SU-DHL-6 (cell line): ENCODE results near the gene C12orf57.

Source experiments
- H2AFZ ChIP-seq: fragments of 200-600 bp; sonication (generic); 2 replicates; pipeline ENCODE4 v1.6.1; 2014; ENCODE audit warnings: low read depth, mild to moderate bottlenecking, moderate library complexity, mixed read lengths, antibody characterized with exemption, low read length; ENCODE audit not compliant: severe bottlenecking
- H3F3A ChIP-seq: fragments of 200-600 bp; shearing (Covaris generic); 2 replicates; pipeline ENCODE4 v1.6.0; 2016; ENCODE audit warnings: antibody characterized with exemption, mild to moderate bottlenecking; ENCODE audit not compliant: insufficient read depth
- H3K27ac ChIP-seq: fragments of 200-600 bp; sonication (generic); 2 replicates; pipeline ENCODE4 v1.5.1; 2016; ENCODE audit warnings: low read depth, mild to moderate bottlenecking, low read length, moderate library complexity, mixed read lengths
- H3K27me3 ChIP-seq: fragments of 200-600 bp; sonication (generic), shearing (Covaris generic); 2 replicates; pipeline ENCODE4 v1.6.0; 2014; ENCODE audit warnings: mild to moderate bottlenecking, low read length
- H3K36me3 ChIP-seq: fragments of 200-600 bp; sonication (generic); 2 replicates; pipeline ENCODE4 v1.6.1; 2014; ENCODE audit warnings: mild to moderate bottlenecking, low read length, mixed read lengths
- H3K4me2 ChIP-seq: fragments of 300-600, 200-600 bp; shearing (Covaris generic), sonication (generic); 2 replicates; pipeline ENCODE4 v1.6.0; 2014; ENCODE audit warnings: low read length, low read depth, mild to moderate bottlenecking; ENCODE audit not compliant: poor library complexity, severe bottlenecking
- H3K4me3 ChIP-seq: fragments of 200-600 bp; sonication (generic); 2 replicates; pipeline ENCODE4 v1.5.1; 2014; ENCODE audit warnings: antibody characterized with exemption, low read length, mild to moderate bottlenecking, mixed read lengths; ENCODE audit not compliant: insufficient read depth, poor library complexity, severe bottlenecking
- H3K79me2 ChIP-seq: fragments of 200-600 bp; sonication (generic); 2 replicates; pipeline ENCODE4 v1.6.1; 2014; ENCODE audit warnings: mild to moderate bottlenecking, low read length, moderate library complexity; ENCODE audit not compliant: insufficient read depth
- H3K9ac ChIP-seq: fragments of 200-600 bp; sonication (generic); 2 replicates; pipeline ENCODE4 v1.7.0; 2014; ENCODE audit warnings: mild to moderate bottlenecking, low read length
- H3K9me2 ChIP-seq: fragments of 200-600 bp; sonication (generic); replicated peaks from 2 replicates; pipeline ENCODE4 v1.6.1; 2014; ENCODE audit warnings: low read length; ENCODE audit not compliant: insufficient read depth
- H3K9me3 ChIP-seq: fragments of 200-600 bp; sonication (generic); 2 replicates; pipeline ENCODE4 v1.6.1; 2014; ENCODE audit warnings: low read length, mixed read lengths; ENCODE audit not compliant: insufficient read depth
- H4K20me1 ChIP-seq: fragments of 200-600 bp; sonication (generic); 2 replicates; pipeline ENCODE4 v1.6.1; 2014; ENCODE audit warnings: low read depth, mild to moderate bottlenecking, antibody characterized with exemption, low read length, moderate library complexity, mixed read lengths
- EZH2phosphoT487 ChIP-seq: fragments of 200-600 bp; sonication (generic), shearing (Covaris generic); conservative IDR thresholded peaks from 2 replicates; pipeline ENCODE4 v1.6.1; 2018; ENCODE audit warnings: mild to moderate bottlenecking, antibody characterized with exemption, low read length, moderate library complexity, mixed read lengths
- TF ChIP-seq, protein P1 (sequence below): fragments of 200-600 bp; sonication (generic); IDR thresholded peaks from one replicate; pipeline ENCODE4 v1.5.1; 2017; ENCODE audit warnings: antibody characterized with exemption, mild to moderate bottlenecking, low read length, moderate library complexity; ENCODE audit not compliant: insufficient read depth, poor library complexity, severe bottlenecking

Gene C12orf57

DNA sequence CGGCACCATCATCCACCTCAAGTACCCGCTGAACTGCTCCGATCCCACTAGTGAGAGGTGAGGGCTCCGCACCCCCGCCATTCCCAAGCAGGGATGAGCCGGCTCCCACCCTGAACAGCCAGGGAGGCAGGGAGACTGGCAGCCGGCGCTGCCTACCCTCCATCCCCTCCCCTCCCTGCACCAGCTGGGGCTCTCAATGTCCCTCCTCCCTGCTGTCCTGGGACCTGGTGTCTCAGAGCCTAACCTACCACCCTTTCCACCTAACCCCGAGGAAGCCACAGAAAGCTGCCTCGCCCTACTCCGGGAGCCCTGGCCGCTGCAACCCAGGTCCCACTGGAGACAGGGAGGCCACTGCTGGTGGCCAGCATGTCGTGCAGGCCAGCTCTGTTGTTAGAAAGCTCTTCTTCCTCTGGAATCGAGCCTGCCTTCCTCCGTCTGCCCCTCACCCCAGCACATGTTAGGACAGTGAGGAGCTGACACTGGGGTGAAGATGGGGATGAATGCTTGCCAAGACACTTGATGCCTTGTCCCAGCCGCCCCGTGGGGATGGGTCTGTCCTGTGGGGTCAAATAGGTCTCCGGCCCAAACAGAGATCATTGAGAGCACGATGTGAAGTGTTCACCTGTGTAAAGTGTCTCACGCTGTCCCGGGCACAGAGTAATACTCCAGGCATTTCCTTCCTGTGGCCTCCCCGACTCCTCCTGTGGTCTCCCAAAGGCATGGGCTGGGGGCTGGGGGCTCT is 8.5 kb downstream of the C12orf57 start:
- no peak overlapping the region for H3K27ac ChIP-seq

DNA sequence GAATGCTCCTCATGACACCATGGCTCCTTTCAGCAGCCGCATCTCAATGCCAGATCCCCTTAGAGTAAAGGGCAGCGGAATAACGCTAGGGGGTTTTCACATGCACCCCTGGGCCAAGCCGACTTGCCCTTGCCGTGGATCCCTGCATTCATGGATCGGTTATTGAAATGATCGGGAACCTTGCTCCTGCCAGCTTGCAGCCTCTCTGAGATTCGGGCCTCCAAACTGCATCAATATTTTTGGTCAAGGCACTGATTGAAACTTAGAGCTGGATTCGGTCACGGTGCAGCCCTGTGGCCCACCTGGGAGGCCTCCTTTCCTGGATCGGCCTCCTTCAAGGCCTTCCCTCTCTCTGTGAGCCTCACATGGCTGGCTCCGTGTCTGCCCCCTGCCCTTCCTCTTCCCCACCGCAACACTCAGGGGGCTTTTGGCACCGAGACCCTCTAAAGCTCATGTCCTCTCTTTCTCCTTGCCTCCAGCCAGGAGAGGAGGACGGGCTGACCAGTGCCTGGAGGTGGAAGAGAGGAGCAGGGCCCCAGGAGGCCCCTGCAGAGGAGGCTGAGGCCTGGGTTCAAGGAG is 9.1 kb downstream of the C12orf57 start:
- Histone ChIP-seq H3K9me3 (no peaks in the 10 kb centered on the region), H4K20me1 (no peaks in the 10 kb centered on the region), H3K9me2 (no peaks in the 10 kb centered on the region), H3K9ac (peak overlapping the region; percentile 55), H3K79me2 (no peaks in the 10 kb centered on the region), H3F3A (no peaks in the 10 kb centered on the region), H3K4me3 (peak overlapping the region; percentile 35), H3K4me2 (peak overlapping the region; percentile 61), H3K27ac (no peak overlapping the region), H2AFZ (no peak overlapping the region), H3K36me3 (no peaks in the 10 kb centered on the region), H3K27me3 (no peaks in the 10 kb centered on the region)
- TF ChIP-seq, protein P1, sequence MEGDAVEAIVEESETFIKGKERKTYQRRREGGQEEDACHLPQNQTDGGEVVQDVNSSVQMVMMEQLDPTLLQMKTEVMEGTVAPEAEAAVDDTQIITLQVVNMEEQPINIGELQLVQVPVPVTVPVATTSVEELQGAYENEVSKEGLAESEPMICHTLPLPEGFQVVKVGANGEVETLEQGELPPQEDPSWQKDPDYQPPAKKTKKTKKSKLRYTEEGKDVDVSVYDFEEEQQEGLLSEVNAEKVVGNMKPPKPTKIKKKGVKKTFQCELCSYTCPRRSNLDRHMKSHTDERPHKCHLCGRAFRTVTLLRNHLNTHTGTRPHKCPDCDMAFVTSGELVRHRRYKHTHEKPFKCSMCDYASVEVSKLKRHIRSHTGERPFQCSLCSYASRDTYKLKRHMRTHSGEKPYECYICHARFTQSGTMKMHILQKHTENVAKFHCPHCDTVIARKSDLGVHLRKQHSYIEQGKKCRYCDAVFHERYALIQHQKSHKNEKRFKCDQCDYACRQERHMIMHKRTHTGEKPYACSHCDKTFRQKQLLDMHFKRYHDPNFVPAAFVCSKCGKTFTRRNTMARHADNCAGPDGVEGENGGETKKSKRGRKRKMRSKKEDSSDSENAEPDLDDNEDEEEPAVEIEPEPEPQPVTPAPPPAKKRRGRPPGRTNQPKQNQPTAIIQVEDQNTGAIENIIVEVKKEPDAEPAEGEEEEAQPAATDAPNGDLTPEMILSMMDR: no peak
- TF ChIP-seq EZH2phosphoT487: no peak

More for the DNA sequence above, 8.5 kb downstream of the C12orf57 start:
- no peaks in the 10 kb centered on the region for H4K20me1 ChIP-seq
- no peaks in the 10 kb centered on the region for H3K27me3 ChIP-seq
- H3K4me3 ChIP-seq: peak overlapping the region; percentile 45
- TF ChIP-seq, protein P1: no peak
- no peak for TF ChIP-seq EZH2phosphoT487
- H3K9me2 ChIP-seq: no peaks in the 10 kb centered on the region
- H3K9me3 ChIP-seq: no peaks in the 10 kb centered on the region
- H3K36me3 ChIP-seq: no peaks in the 10 kb centered on the region
- no peak overlapping the region for H2AFZ ChIP-seq
- H3K79me2 ChIP-seq: no peaks in the 10 kb centered on the region
- H3K4me2 ChIP-seq: peak overlapping the region; percentile 61
- H3F3A ChIP-seq: no peaks in the 10 kb centered on the region
- peak overlapping the region; percentile 55 for H3K9ac ChIP-seq

DNA sequence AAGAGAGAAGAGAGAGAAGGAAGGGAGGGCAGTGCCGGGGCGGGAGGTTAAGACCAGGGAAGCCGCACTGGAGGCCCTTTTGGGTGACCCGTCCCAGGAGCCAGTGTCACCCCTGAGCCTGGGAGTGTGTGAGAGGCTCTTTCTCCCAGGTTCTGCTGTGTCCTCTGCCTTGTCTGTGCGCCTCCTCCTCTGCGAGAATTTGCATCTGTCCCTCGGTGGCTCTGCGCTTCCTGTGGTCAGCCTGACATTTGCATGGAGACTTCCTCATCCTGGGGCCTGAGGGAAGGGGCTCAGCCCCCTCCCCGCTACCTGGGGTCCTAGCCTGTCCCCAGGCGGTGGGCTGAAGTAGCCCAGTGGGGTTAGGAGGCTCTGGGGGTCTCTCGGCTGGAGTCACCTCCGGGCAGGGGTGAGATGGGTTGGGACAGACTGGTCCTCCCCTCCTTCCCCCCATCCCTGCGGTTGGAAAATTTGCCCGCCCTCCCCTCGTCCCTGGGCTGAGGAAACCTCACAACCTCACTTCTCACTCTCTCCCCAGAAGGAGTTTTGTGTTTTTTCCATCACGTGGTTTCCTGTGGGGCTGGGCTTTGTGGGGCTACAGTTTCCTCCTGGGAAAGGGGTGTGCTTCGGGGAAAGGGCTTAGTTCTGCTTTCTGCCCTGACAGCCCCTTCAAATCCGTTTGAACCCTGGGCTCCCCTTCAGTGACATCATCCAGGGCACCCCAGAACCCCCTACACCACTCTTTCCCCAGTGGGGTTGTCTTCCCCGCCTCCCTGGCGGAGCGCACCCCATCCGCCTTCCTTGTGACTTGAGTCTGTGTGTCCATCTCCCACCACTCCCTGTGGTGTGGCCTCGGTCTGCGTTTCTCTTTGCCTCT is 9.9 kb downstream of the C12orf57 start:
- Histone ChIP-seq H3K27ac (no peak overlapping the region), H3K27me3 (no peaks in the 10 kb centered on the region), H3K79me2 (no peaks in the 10 kb centered on the region), H3K9me2 (no peaks in the 10 kb centered on the region), H2AFZ (no peak overlapping the region), H4K20me1 (no peaks in the 10 kb centered on the region), H3K9me3 (no peaks in the 10 kb centered on the region), H3K4me3 (peak overlapping the region; percentile 35), H3K4me2 (peak overlapping the region; percentile 61), H3F3A (no peaks in the 10 kb centered on the region), H3K36me3 (no peaks in the 10 kb centered on the region), H3K9ac (peak overlapping the region; percentile 55)
- TF ChIP-seq, protein P1: no peak
- no peak for TF ChIP-seq EZH2phosphoT487
